H1 (cell line): ENCODE data around the gene AGPAT4. TPM values are rescaled to one million over a fixed set of nuclear protein-coding genes. Genes with fewer than 3 reads are reported as not detected.

Experiments
- BACH1 ChIP-seq: IDR thresholded peaks from 2 replicates; pipeline ENCODE4 v1.6.1; 2012; ENCODE audit warnings: low read length, improper control_type of control experiment
- CHD1 ChIP-seq: IDR thresholded peaks from 2 replicates; pipeline ENCODE4 v1.6.1; 2012; ENCODE audit warnings: low read depth, low read length, improper control_type of control experiment
- CHD7 ChIP-seq: fragments of 300-600 bp; sonication (generic); IDR thresholded peaks from 2 replicates; pipeline ENCODE4 v1.7.1; 2012; ENCODE audit warnings: low read length, moderate library complexity, mild to moderate bottlenecking, inconsistent platforms; ENCODE audit not compliant: insufficient replicate concordance
- EZH2 ChIP-seq: fragments of 200-600 bp; sonication (generic); IDR thresholded peaks from 2 replicates; pipeline ENCODE4 v1.7.1; 2012; ENCODE audit warnings: low read depth, mild to moderate bottlenecking, moderate library complexity, low read length, inconsistent platforms; ENCODE audit not compliant: severe bottlenecking
- MAFK ChIP-seq: IDR thresholded peaks from 2 replicates; pipeline ENCODE4 v1.6.1; 2012; ENCODE audit warnings: low read depth, mild to moderate bottlenecking, improper control_type of control experiment, low read length
- PHF8 ChIP-seq: fragments of 200-600 bp; sonication (generic); conservative IDR thresholded peaks from 2 replicates; pipeline ENCODE4 v1.7.1; 2012; ENCODE audit warnings: low read depth, mild to moderate bottlenecking, inconsistent platforms, low read length, moderate library complexity
- POLR2AphosphoS5 ChIP-seq: IDR thresholded peaks from 2 replicates; pipeline ENCODE4 v1.6.1; 2011; ENCODE audit warnings: low read depth, low read length
- RFX5 ChIP-seq: IDR thresholded peaks from 2 replicates; pipeline ENCODE4 v1.6.1; 2011; ENCODE audit warnings: low read depth, low read length, improper control_type of control experiment, borderline replicate concordance
- SIRT6 ChIP-seq: IDR thresholded peaks from one replicate; pipeline ENCODE4 v1.7.1; 2012; ENCODE audit warnings: low read length, inconsistent platforms
- TBP ChIP-seq: IDR thresholded peaks from 2 replicates; pipeline ENCODE4 v1.6.1; 2011; ENCODE audit warnings: low read depth, low read length, improper control_type of control experiment
- TEAD4 ChIP-seq: IDR thresholded peaks from 2 replicates; pipeline ENCODE4 v1.6.1; 2012; ENCODE audit warnings: low read depth, low read length, inconsistent platforms, mixed read lengths
- ZNF274 ChIP-seq: IDR thresholded peaks from 2 replicates; pipeline ENCODE4 v1.7.0; 2012; ENCODE audit warnings: low read length, borderline replicate concordance; ENCODE audit errors: extremely low read depth
- polyA plus RNA-seq, 7 experiments: library from polyadenylated mRNA; depleted of rRNA in 3 of 7; stranded (reverse) in 5 of 7; unstranded in 2 of 7; fragments of >200 nt in 5 of 7; fragments of 200-250 nt in 2 of 7; gene quantifications; 1 replicate in 5 of 7; 2 replicates in 1 of 7; 4 replicates in 1 of 7; pipeline versions ENCODE4 v1.2.1 to v1.2.3, GENCODE V29; 2011 to 2013; ENCODE audit warnings: missing spikeins in 2 of 7, mixed read lengths in 2 of 7
- total RNA-seq: library from RNA; stranded (reverse); fragmentation: NEBNext Ultra II Directional; extraction: Animal tissue kit (Norgen Biotek cat#: 25700); gene quantifications from 2 replicates; pipeline ENCODE4 v1.2.1, GENCODE V29; 2021

The AGPAT4 gene
- total and polyA plus RNA-seq, 2 of the 8 experiments (the other 6 are each of a cell fraction or from before 2014, with no cell fraction given), result 13.5 to 23.8 TPM

- TF ChIP-seq CHD7 (no peak), PHF8 (no peak), SIRT6 (no peak), POLR2AphosphoS5 (peak; percentile 48; the same call in 1 of the 2 replicates), MAFK (no peak), ZNF274 (no peak), CHD1 (peak; percentile 55; the same call in 1 of the 2 replicates), TEAD4 (no peak), RFX5 (no peak), EZH2 (no peak), BACH1 (no peak), TBP (0 out of 2 replicates have a peak, but pooled peaks have one; percentile 22)
These were observed 548 bp downstream of the AGPAT4 start (continued) for GRCh38 chr6:161273274-161273751.
